Astrocyte (in vitro differentiated cells and primary cell): ENCODE results near the gene DAB2. TPM values are rescaled to one million over a fixed set of nuclear protein-coding genes. Genes with fewer than 3 reads are reported as not detected.
A peak's percentile ranks its signal among the peaks of the same experiment; 100 is the strongest.

Experiments used
- DNase-seq: peaks from one replicate; pipeline ENCODE4 v3.0.0-alpha.2; 2010; ENCODE audit warnings: low read depth
- FAIRE-seq: peaks from 2 replicates; lab custom pipeline; 2011; peaks lifted over from hg19 to GRCh38; lab: Jason Lieb, UNC
- H2AFZ ChIP-seq: 2 replicates; pipeline ENCODE4 v1.6.0; 2012; ENCODE audit warnings: low read depth, low read length, inconsistent platforms
- H3K27ac ChIP-seq: 2 replicates; pipeline ENCODE4 v1.5.1; 2011; ENCODE audit warnings: low read depth, low read length, inconsistent platforms
- H3K27me3 ChIP-seq: 2 replicates; pipeline ENCODE4 v1.6.0; 2011; ENCODE audit warnings: low read length, inconsistent platforms; ENCODE audit not compliant: insufficient read depth
- H3K36me3 ChIP-seq: 2 replicates; pipeline ENCODE4 v1.5.1; 2011; ENCODE audit warnings: low read length, inconsistent platforms; ENCODE audit not compliant: insufficient read depth
- H3K4me1 ChIP-seq: 2 replicates; pipeline ENCODE4 v1.5.1; 2011; ENCODE audit warnings: low read length, inconsistent platforms; ENCODE audit not compliant: insufficient read depth
- H3K4me2 ChIP-seq: 2 replicates; pipeline ENCODE4 v1.6.0; 2012; ENCODE audit warnings: low read length, inconsistent platforms
- H3K4me3 ChIP-seq: 2 replicates; pipeline ENCODE4 v1.5.1; 2011; ENCODE audit warnings: low read depth, mild to moderate bottlenecking, low read length, inconsistent platforms; ENCODE audit not compliant: insufficient read depth
- H3K79me2 ChIP-seq: 2 replicates; pipeline ENCODE4 v1.6.0; 2012; ENCODE audit warnings: mild to moderate bottlenecking, low read length, inconsistent platforms; ENCODE audit not compliant: insufficient read depth
- H3K9ac ChIP-seq: 2 replicates; pipeline ENCODE4 v1.6.0; 2012; ENCODE audit warnings: mild to moderate bottlenecking, low read length, inconsistent platforms
- H3K9me3 ChIP-seq: 2 replicates; pipeline ENCODE4 v1.5.1; 2012; ENCODE audit warnings: low read depth, mild to moderate bottlenecking, low read length, inconsistent platforms; ENCODE audit not compliant: insufficient read depth
- H4K20me1 ChIP-seq: 2 replicates; pipeline ENCODE4 v1.6.0; 2012; ENCODE audit warnings: low read length, inconsistent platforms; ENCODE audit not compliant: insufficient read depth
- H3K27ac Mint-ChIP-seq: one replicate; pipeline ENCODE4 v1.8.0; 2021; ENCODE audit warnings: mild to moderate bottlenecking, mixed read lengths; ENCODE audit not compliant: unreplicated experiment
- H3K27me3 Mint-ChIP-seq: one replicate; pipeline ENCODE4 v1.8.0; 2021; ENCODE audit warnings: low read depth, mixed read lengths; ENCODE audit not compliant: unreplicated experiment
- H3K36me3 Mint-ChIP-seq: one replicate; pipeline ENCODE4 v1.8.0; 2021; ENCODE audit warnings: low read depth, mixed read lengths; ENCODE audit not compliant: unreplicated experiment
- H3K4me1 Mint-ChIP-seq: one replicate; pipeline ENCODE4 v1.8.0; 2021; ENCODE audit warnings: low read depth, mixed read lengths; ENCODE audit not compliant: unreplicated experiment
- H3K4me3 Mint-ChIP-seq: one replicate; pipeline ENCODE4 v1.8.0; 2021; ENCODE audit warnings: mild to moderate bottlenecking, moderate library complexity, mixed read lengths; ENCODE audit not compliant: unreplicated experiment
- H3K9me3 Mint-ChIP-seq: one replicate; pipeline ENCODE4 v1.8.0; 2021; ENCODE audit warnings: mild to moderate bottlenecking, mixed read lengths; ENCODE audit not compliant: unreplicated experiment
- EZH2 ChIP-seq: IDR thresholded peaks from 2 replicates; pipeline ENCODE4 v1.6.1; 2012; ENCODE audit warnings: mild to moderate bottlenecking, low read length, inconsistent platforms; ENCODE audit not compliant: insufficient read depth
- total RNA-seq: library from RNA; stranded (reverse); gene quantifications from 2 replicates; pipeline ENCODE4 v1.2.1, GENCODE V29; 2021
- TF ChIP-seq, protein P1 (sequence below): IDR thresholded peaks from 2 replicates; pipeline ENCODE4 v1.5.1; 2011; ENCODE audit warnings: low read depth, mild to moderate bottlenecking, inconsistent platforms, low read length, moderate library complexity; ENCODE audit not compliant: insufficient read depth

DAB2 gene
- total RNA-seq, 1 donor from 2014 or later, result 84.5 TPM

DNA sequence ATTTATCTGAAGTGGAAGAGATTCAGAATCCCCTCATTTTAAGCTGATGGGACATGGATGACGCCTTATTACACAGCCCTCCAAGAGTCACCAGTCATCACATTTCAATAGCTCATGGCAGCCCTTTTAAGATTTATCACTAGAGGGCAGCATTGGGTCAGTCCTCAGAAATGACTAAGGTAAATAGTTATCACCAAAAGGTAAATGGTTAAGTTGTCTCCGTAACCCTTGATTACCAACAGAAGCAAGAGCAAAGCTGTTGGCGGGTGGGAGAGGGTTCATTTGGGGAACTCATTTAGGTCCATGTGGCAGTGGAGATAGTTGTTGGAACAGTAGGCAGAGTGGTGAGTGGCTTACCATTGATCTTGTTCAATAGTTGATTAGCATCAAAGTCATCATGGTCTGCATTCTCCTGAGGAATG, 48.5 kb downstream of the DAB2 start:
- Mint-ChIP-seq H3K36me3 (peaks cover 13% of the 10 kb centered on the region), H3K9me3 (no peaks in the 10 kb centered on the region), H3K4me3 (no peak overlapping the region), H3K4me1 (no peaks in the 10 kb centered on the region), H3K27me3 (no peaks in the 10 kb centered on the region), H3K27ac (no peak overlapping the region)
- Histone ChIP-seq H3K9ac (no peak overlapping the region), H3K27ac (no peak overlapping the region), H3K4me3 (no peak overlapping the region), H3K79me2 (no peaks in the 10 kb centered on the region), H3K27me3 (no peaks in the 10 kb centered on the region), H3K4me2 (no peak overlapping the region), H4K20me1 (no peaks in the 10 kb centered on the region), H3K4me1 (no peaks in the 10 kb centered on the region), H3K9me3 (no peaks in the 10 kb centered on the region), H3K36me3 (peaks cover 84% of the 10 kb centered on the region), H2AFZ (no peak overlapping the region)
- TF ChIP-seq EZH2, result no peak
- TF ChIP-seq, protein P1, sequence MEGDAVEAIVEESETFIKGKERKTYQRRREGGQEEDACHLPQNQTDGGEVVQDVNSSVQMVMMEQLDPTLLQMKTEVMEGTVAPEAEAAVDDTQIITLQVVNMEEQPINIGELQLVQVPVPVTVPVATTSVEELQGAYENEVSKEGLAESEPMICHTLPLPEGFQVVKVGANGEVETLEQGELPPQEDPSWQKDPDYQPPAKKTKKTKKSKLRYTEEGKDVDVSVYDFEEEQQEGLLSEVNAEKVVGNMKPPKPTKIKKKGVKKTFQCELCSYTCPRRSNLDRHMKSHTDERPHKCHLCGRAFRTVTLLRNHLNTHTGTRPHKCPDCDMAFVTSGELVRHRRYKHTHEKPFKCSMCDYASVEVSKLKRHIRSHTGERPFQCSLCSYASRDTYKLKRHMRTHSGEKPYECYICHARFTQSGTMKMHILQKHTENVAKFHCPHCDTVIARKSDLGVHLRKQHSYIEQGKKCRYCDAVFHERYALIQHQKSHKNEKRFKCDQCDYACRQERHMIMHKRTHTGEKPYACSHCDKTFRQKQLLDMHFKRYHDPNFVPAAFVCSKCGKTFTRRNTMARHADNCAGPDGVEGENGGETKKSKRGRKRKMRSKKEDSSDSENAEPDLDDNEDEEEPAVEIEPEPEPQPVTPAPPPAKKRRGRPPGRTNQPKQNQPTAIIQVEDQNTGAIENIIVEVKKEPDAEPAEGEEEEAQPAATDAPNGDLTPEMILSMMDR, result peak; percentile 86
- peak; percentile 11 for DNase-seq
- no peak for FAIRE-seq

DNA sequence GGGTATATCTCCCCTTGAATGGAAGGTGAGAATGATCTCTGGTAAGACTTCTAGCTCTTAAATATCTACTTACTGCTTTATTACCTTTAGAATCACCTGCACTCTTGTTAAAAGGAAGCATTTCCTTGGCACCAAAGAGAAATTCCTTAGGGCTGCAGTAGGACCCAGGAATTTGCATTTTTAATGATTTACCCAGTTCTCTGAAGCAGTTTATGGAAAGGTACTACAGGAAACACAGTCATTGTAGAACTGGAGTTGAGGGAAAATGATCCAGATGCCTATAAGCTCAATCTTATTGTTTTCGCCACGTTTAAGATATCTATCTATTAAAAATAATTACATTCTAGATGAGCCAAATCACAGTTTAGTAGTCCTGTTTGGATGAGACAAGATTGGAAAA, 51.0 kb downstream of the DAB2 start:
- H3K27ac Mint-ChIP-seq, result no peak overlapping the region
- H3K4me3 Mint-ChIP-seq, result no peak overlapping the region
- H3K9me3 ChIP-seq, result no peaks in the 10 kb centered on the region
- no peak overlapping the region for H2AFZ ChIP-seq
- no peak overlapping the region for H3K27ac ChIP-seq
- H3K4me1 ChIP-seq, result no peaks in the 10 kb centered on the region
- no peaks in the 10 kb centered on the region for H4K20me1 ChIP-seq
- peaks cover 78% of the 10 kb centered on the region for H3K36me3 ChIP-seq
- H3K9me3 Mint-ChIP-seq, result no peaks in the 10 kb centered on the region
- H3K36me3 Mint-ChIP-seq, result peaks cover 13% of the 10 kb centered on the region
- no peaks in the 10 kb centered on the region for H3K27me3 ChIP-seq
- H3K4me1 Mint-ChIP-seq, result no peaks in the 10 kb centered on the region
- FAIRE-seq (no peak), DNase-seq (no peak)
- no peak overlapping the region for H3K4me3 ChIP-seq
- no peaks in the 10 kb centered on the region for H3K27me3 Mint-ChIP-seq
- TF ChIP-seq, protein P1, result no peak
- no peak for TF ChIP-seq EZH2
- H3K4me2 ChIP-seq, result no peak overlapping the region
- no peaks in the 10 kb centered on the region for H3K79me2 ChIP-seq
- no peak overlapping the region for H3K9ac ChIP-seq

DNA sequence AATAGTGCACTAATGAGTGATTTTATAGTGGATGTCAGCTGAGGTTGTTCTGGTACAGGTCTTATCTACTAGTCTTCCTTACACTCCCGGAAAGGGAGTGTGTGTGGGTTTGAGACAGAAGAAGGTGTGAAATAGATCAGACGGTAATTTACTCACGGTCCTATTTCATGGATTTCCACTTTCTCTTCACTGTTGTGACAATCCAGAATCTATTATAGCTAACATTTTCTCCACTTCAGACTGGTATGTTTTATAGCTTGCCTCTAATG, 53.5 kb downstream of the DAB2 start:
- no peak overlapping the region for H3K4me3 Mint-ChIP-seq
- DNase-seq (no peak), FAIRE-seq (no peak)
- Histone ChIP-seq H3K27ac (no peak overlapping the region), H3K4me2 (no peak overlapping the region), H4K20me1 (no peaks in the 10 kb centered on the region), H3K27me3 (no peaks in the 10 kb centered on the region), H3K9me3 (no peaks in the 10 kb centered on the region), H2AFZ (no peak overlapping the region), H3K36me3 (peaks cover 56% of the 10 kb centered on the region), H3K4me3 (no peak overlapping the region), H3K4me1 (no peaks in the 10 kb centered on the region), H3K9ac (no peak overlapping the region), H3K79me2 (no peaks in the 10 kb centered on the region)
- H3K36me3 Mint-ChIP-seq, result peaks cover 11% of the 10 kb centered on the region
- H3K4me1 Mint-ChIP-seq, result no peaks in the 10 kb centered on the region
- no peaks in the 10 kb centered on the region for H3K27me3 Mint-ChIP-seq
- TF ChIP-seq EZH2, result no peak
- TF ChIP-seq, protein P1, result no peak
- H3K9me3 Mint-ChIP-seq, result no peaks in the 10 kb centered on the region
- no peak overlapping the region for H3K27ac Mint-ChIP-seq
